ENCODE data around the gene CNTNAP5. TPM values are rescaled to one million over a fixed set of nuclear protein-coding genes. Genes with fewer than 3 reads are reported as not detected.

The CNTNAP5 gene
- total and polyA plus RNA-seq, 2 donors from 2014 or later, result 0.50 TPM; not detected in 1

- no peaks in the 10 kb centered on the region for H3K9me3 ChIP-seq (ENCODE audit: control insufficient read depth in 2 of 3, insufficient read depth in 1 of 3, low read length in 3 of 3)
- no peak for FAIRE-seq
Measured at GRCh38 chr2:124921191-124921590, 896.1 kb downstream of the CNTNAP5 start.

GRCh38 chr2:124923097-124923496, 898.0 kb downstream of the CNTNAP5 start:
- intact Hi-C loops (cut with DNase I), result no loop called here
- H3K27me3 ChIP-seq (ENCODE audit: control insufficient read depth, insufficient read depth, low read length), result no peaks in the 10 kb centered on the region
- H3K27ac ChIP-seq (ENCODE audit: low read depth in 2 of 2, low read length in 2 of 2), result no peak overlapping the region
- no peak overlapping the region for H3K9ac ChIP-seq (ENCODE audit: low read length in 3 of 3)
- no peaks in the 10 kb centered on the region for H3K36me3 ChIP-seq (ENCODE audit: control insufficient read depth in 2 of 3, insufficient read depth in 3 of 3, low read length in 3 of 3)
- TF ChIP-seq CTCF (IDR thresholded peaks at IDR 0.05; ENCODE audit: borderline replicate concordance, extremely low read depth, insufficient read depth), result no peak
- DNase-seq (no peak), FAIRE-seq (no peak)
- no peaks in the 10 kb centered on the region for H3K9me3 ChIP-seq (ENCODE audit: control insufficient read depth in 2 of 3, insufficient read depth in 1 of 3, low read length in 3 of 3)
- H3K4me1 ChIP-seq (ENCODE audit: control insufficient read depth in 2 of 3, insufficient read depth in 2 of 3, low read depth in 1 of 3, low read length in 3 of 3), result no peaks in the 10 kb centered on the region
- H3K4me3 ChIP-seq (ENCODE audit: low read length in 3 of 3), result no peak overlapping the region

More at GRCh38 chr2:124921191-124921590, 896.1 kb downstream of the CNTNAP5 start:
- Histone ChIP-seq H3K4me1 (ENCODE audit: control insufficient read depth in 2 of 3, insufficient read depth in 2 of 3, low read depth in 1 of 3, low read length in 3 of 3) (no peaks in the 10 kb centered on the region), H3K4me3 (ENCODE audit: low read length in 3 of 3) (no peak overlapping the region), H3K9ac (ENCODE audit: low read length in 3 of 3) (no peak overlapping the region), H3K27me3 (ENCODE audit: control insufficient read depth, insufficient read depth, low read length) (no peaks in the 10 kb centered on the region), H3K27ac (ENCODE audit: low read depth in 2 of 2, low read length in 2 of 2) (no peak overlapping the region), H3K36me3 (ENCODE audit: control insufficient read depth in 2 of 3, insufficient read depth in 3 of 3, low read length in 3 of 3) (no peaks in the 10 kb centered on the region)
- DNase-seq, result peak in 1 of 5 donors; percentile 2
- TF ChIP-seq CTCF (IDR thresholded peaks at IDR 0.05; ENCODE audit: borderline replicate concordance, extremely low read depth, insufficient read depth), result no peak
- intact Hi-C loops (cut with DNase I), result no loop called here

GRCh38 chr2:124933883-124934282, 908.8 kb downstream of the CNTNAP5 start:
- no peak for FAIRE-seq
- H3K4me3 ChIP-seq (ENCODE audit: low read length in 3 of 3), result no peak overlapping the region
- no peak overlapping the region for H3K27ac ChIP-seq (ENCODE audit: low read depth in 2 of 2, low read length in 2 of 2)
- DNase-seq, result no peak
- no peaks in the 10 kb centered on the region for H3K27me3 ChIP-seq (ENCODE audit: control insufficient read depth, insufficient read depth, low read length)
- no peaks in the 10 kb centered on the region for H3K4me1 ChIP-seq (ENCODE audit: control insufficient read depth in 2 of 3, insufficient read depth in 2 of 3, low read depth in 1 of 3, low read length in 3 of 3)
- TF ChIP-seq CTCF (IDR thresholded peaks at IDR 0.05; ENCODE audit: borderline replicate concordance, extremely low read depth, insufficient read depth), result no peak
- H3K9me3 ChIP-seq (ENCODE audit: control insufficient read depth in 2 of 3, insufficient read depth in 1 of 3, low read length in 3 of 3), result no peaks in the 10 kb centered on the region
- intact Hi-C loops (cut with DNase I), result no loop called here
- no peaks in the 10 kb centered on the region for H3K36me3 ChIP-seq (ENCODE audit: control insufficient read depth in 2 of 3, insufficient read depth in 3 of 3, low read length in 3 of 3)
- no peak overlapping the region for H3K9ac ChIP-seq (ENCODE audit: low read length in 3 of 3)

GRCh38 chr2:124953921-124954320, 928.8 kb downstream of the CNTNAP5 start:
- H3K4me1 ChIP-seq (ENCODE audit: control insufficient read depth in 2 of 3, insufficient read depth in 2 of 3, low read depth in 1 of 3, low read length in 3 of 3), result no peaks in the 10 kb centered on the region
- FAIRE-seq (no peak), DNase-seq (no peak)
- no peak for TF ChIP-seq CTCF (IDR thresholded peaks at IDR 0.05; ENCODE audit: borderline replicate concordance, extremely low read depth, insufficient read depth)
- no peak overlapping the region for H3K27ac ChIP-seq (ENCODE audit: low read depth in 2 of 2, low read length in 2 of 2)
- intact Hi-C loops (cut with DNase I), result no loop called here
- no peak overlapping the region for H3K9ac ChIP-seq (ENCODE audit: low read length in 3 of 3)
- no peaks in the 10 kb centered on the region for H3K36me3 ChIP-seq (ENCODE audit: control insufficient read depth in 2 of 3, insufficient read depth in 3 of 3, low read length in 3 of 3)
- no peak overlapping the region for H3K4me3 ChIP-seq (ENCODE audit: low read length in 3 of 3)
- no peaks in the 10 kb centered on the region for H3K9me3 ChIP-seq (ENCODE audit: control insufficient read depth in 2 of 3, insufficient read depth in 1 of 3, low read length in 3 of 3)
- no peaks in the 10 kb centered on the region for H3K27me3 ChIP-seq (ENCODE audit: control insufficient read depth, insufficient read depth, low read length)
